HG03575 (cell line): ENCODE results near the gene KRT38.
"Not testable (repeated sequence)": the region's sequence is repeated elsewhere in the genome, so short reads cannot be mapped to it uniquely, and the experiment has no call there.

ENCODE experiments used
- ATAC-seq: cut with Tn5 transposase; IDR thresholded peaks from one replicate; pipeline ENCODE4 v1.9.1; 2021; ENCODE audit not compliant: unreplicated experiment, insufficient number of reproducible peaks, low FRiP score; ENCODE audit errors: extremely low read depth

The KRT38 gene

DNA sequence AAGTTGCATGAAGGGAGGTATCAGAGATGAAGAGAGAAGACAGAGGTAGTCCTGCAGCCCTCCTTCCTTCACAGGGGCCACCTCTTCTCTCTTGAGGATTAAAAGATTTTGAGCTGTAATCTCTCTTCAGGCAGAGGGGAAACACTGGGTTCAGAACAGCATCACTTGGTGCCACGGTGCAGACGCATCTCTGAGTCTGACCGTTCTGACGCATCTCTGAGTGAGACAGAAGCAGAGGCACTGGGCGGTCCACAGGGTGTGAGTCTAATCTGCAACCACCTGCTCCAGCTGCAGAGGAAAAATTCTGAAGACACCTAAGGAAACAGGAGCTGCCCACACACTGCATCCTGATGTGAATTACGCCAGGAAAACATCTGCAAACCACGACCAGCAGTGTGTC, 11.1 kb downstream of the KRT38 start:
- ATAC-seq: no peak

GRCh38 chr17:41428591-41429291, 12.0 kb downstream of the KRT38 start:
- ATAC-seq: no peak

DNA sequence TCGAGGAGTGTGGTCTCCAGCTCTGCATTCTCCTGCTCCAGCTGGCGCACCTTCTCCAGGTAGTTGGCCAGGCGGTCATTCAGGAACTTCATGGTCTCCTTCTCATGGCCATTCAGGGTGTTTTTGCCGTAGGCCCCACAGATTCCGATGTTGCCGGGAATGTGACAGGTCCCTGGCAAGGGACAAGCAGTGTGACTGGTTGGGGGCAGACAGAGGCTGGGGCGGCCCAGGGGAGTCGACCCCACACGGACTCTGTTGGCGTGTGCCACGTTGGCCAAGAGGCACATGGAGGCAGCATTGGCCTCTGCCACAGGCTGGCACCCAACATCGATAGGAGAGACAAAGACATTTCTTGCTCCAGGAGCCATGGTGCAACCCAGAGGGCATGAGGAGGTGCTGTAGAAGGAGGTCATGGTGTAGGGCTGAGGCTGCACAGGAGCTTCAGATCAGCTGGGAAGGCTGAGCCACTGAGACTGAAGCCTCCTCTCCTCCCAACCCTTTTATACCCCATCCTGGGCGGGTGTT, 16.6 kb downstream of the KRT38 start, which contains the start of gene KRT37:
KRT37 (minus strand) TSS at position 475 of the 525 bp plus-strand sequence; CDS start at position 413, 62 bp downstream.
- ATAC-seq: no peak

DNA sequence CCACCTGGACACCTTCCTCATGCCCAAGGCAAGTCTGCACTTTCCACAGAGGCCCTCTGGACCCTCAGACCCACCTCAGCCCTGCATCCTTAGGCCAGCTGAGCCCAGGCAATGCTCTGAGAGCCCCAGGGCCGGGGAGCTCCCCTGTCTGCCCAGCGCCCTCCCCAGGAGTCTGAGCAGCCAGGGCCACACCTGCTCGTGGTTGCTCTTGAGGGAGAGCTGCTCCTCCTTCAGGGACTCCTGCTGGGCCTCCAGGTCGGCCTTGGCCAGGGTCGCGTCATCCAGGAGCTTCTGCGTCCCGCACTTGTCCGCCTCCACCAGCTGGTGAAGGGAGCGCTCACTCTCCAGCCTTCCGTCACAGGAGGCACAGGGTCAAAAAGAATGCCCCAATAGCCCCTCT, 18.2 kb downstream of the KRT38 start:
- ATAC-seq: not testable (repeated sequence)

DNA sequence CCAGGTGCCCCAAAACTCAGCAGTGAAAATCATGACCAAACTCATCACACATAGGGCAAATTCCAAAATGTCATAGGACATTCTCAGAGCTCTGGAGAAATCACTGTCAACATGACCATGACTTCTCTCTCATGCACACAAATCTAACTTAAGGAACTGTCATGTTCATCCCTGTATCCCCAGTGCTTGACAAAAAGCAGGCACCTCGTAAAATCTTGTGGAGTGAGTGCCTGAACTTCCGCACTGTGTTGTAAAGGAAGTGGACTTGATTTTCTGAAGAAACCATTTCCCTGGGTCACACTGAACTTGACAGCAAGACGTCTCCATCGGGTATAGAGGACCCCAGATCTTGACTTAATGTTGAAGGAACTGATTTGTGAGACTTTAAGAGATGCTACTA, 19.2 kb downstream of the KRT38 start:
- no peak for ATAC-seq

DNA sequence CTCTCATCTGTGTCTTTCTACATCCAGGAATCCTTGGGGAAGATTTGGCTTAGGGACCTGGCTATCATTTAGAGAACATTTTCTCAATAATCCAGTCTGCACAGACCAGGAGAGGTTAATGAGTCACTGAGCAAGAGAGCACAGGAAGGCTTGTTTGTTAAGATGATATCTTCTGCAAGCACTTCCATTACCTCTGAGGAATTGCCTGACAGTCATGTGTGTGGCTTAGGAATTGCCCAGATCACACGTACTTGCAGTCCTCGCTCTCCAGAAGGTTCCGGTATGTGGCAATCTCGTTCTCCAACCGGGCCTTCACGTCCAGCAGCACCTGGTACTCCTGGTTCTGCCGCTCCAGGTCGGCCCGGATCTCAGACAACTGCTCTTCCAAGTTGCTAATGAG, 19.7 kb downstream of the KRT38 start:
- ATAC-seq: no peak

DNA sequence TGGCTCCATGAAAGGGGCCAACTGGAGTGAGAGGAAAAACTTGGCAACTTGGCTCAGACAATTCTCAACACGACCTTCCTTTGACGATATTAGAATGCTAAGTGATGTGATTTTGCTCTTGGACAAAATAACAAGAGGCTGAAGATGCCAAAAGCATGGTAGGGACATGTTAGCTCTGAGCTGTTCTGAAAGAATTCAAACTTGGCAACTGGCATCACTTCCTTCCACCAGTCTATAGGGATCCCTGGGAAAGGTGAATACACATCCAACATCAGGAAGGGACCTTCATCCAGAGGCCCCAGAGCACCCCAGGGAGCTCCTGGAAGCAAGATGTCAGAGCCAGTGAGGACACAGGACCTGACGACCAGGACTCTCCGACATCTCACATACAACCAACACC, 20.6 kb downstream of the KRT38 start:
- no peak for ATAC-seq

- ATAC-seq: no peak
Measured at GRCh38 chr17:41419716-41420115, 21.1 kb downstream of the KRT38 start.

- no peak for ATAC-seq
Measured at GRCh38 chr17:41418116-41418860, 22.5 kb downstream of the KRT38 start.

DNA sequence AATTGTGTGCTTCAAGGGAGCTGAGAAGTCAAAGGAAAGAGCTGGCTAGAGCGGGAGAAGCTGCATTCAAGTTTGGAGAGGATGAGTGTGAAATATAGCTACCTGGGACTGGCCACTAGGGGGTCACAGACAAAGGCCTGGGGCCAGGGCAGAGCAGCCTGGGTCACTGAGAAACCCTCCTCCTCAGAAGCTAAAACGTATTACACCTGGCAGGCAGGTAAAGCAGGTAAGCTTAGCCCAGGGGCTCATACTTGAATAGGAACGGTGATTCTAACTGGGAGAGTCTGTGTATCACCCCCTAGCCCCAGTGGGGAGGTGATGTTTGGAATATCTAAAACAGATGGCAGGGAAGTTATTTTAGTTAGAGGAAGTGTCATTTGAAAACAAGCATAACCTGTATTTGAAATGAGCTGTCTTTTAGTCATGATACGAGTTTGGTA, 23.2 kb downstream of the KRT38 start:
- no peak for ATAC-seq

- no peak for ATAC-seq
Measured at GRCh38 chr17:41417127-41417526, 23.7 kb downstream of the KRT38 start.

DNA sequence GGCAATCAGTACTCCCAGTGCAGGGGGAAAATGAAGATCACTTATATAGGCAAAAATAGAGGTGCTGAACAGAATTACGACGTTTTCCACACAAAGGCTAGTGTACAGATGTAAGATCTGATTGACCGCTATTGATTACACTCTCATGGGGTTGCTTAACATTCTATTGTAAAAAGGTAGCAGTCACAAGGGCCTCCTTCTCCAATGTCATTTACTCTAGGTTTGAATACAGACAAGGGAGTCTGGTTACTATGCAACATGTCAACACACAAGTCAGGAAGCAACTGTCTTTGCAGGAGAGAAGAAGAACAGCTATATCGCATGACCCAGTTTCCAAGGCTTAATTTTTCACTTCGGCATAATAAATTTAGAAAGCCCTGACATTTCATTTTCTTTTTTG, 24.3 kb downstream of the KRT38 start:
- ATAC-seq: no peak

DNA sequence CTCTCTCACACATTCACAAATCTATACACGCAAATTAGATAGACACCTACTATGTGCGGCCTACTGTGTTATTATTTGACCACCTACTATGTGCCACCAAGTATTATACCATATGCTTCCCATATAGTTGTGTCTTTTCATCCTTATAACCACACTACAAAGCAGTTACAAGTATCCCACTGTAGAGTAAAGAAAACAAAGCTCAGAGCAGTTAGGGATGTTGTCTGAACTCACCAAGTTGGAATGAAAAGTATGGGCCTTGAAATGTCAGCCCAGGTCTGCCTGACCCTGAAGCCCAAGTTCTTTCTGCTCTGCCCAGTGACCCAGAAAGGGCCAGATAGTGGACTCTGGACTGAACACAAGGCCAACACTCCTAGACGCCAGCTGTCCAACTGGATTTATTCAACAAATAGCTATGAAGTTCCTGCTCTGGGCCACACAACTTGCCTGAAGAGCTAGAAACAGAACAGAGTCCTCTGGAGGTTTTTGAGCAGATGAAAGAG, 24.9 kb downstream of the KRT38 start:
- ATAC-seq: no peak

DNA sequence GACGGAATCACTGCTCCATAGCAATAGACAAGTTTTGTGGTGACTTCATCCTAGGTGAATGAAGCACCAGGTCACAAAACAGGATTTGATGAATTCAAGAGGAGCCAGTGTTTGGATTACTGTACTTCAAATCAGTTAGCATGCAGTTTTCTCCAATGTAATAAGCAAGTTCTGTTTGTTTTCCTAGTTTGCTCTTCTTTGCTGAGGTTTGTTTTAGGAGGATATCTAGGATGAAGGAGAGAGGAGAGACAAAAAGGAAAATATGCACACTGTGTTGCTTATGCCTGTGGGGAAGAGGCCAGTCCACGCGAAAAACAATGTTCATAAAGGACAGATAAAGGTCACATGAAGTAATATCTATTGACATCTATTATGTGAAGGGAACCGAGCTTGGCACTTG, 25.4 kb downstream of the KRT38 start:
- ATAC-seq: no peak

DNA sequence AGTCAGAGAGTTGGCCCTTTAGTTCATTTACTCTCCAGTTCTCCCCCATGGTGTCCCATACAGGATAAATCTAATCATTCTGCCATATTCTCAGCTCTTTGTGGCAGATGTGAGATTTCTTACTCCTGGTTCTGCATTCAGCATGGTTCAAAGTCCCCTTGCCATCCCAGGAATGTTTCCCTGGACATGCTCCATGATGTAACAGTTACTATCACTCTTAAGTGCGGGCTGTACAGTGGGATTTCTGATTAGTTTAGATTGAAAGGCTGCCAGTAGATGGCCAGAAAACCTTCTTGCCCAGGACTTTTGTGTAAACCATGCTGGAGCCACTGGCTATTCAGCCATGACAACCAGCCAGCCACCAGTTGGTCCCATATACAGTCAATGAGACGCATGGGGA, 26.8 kb downstream of the KRT38 start:
- no peak for ATAC-seq

DNA sequence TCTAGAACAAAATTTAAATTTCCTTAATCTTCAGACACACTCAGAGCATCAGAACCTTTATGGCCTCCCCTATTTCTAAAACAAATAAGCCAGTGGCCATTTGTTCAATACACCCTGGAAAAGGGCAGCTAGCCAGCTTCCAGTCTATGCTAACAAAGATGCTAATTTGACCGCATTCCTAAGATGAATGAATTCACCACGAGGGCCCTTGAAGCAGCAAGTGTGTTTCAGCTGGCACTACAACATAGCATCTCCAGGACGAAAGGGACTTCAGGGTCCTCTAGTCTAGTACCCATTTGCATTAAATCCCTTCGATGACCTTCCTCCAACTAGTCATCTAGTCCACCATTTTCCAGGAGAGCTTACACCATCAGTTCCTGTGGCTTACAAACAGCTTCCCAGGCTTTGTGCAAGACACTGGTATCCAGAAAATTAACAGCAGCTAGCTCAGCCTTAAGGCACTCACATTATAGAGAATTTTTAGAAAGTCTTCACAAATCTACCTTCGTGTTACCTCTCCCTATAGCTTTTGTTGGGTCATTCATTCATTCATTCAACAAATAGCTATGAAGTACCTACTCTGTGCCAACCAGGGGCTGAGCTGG, 27.3 kb downstream of the KRT38 start:
- no peak for ATAC-seq

- no peak for ATAC-seq
Measured at GRCh38 chr17:41411072-41411840, 29.5 kb downstream of the KRT38 start.

GRCh38 chr17:41407226-41407625, 33.6 kb downstream of the KRT38 start:
- no peak for ATAC-seq

- ATAC-seq: no peak
Measured at GRCh38 chr17:41406205-41406604, 34.6 kb downstream of the KRT38 start.
